Urothelium cell line (cell line): ENCODE measurements around the gene NTM.

Source experiments
- DNase-seq: peaks from one replicate; pipeline ENCODE4 v3.0.0; 2011; ENCODE audit warnings: low spot score, mixed read lengths
- FAIRE-seq: peaks from 2 replicates; lab custom pipeline; 2011; peaks lifted over from hg19 to GRCh38; lab: Jason Lieb, UNC

NTM gene

DNA sequence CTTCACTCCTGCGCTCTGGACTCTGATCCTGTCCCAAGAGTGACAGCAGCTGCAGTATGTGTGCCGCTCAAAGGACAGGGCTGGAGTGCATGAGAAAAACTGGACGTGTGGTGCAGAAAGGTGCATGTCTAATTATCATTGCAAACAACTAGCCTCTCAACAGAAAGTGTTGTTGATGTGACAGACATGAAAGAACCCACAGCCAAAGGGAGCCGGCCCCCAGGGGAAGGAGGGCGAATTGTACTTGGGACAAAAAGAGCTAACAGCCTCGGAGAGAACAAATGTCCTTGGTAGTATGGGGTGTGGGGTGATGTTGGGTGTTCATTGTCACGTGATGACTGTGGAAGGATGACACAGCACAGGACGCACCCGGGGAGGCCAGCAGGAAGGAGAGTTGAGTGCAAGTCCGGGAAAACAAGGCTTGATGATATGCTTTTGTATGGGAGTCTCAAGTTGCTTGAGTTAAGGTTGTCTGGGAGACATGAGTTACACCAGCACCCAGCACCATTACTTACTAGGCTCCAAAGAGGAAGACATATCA lies 325.5 kb downstream of the NTM start:
- FAIRE-seq (no peak), DNase-seq (no peak)

GRCh38 chr11:131696690-131697089 lies 326.3 kb downstream of the NTM start:
- DNase-seq (no peak), FAIRE-seq (no peak)

DNA sequence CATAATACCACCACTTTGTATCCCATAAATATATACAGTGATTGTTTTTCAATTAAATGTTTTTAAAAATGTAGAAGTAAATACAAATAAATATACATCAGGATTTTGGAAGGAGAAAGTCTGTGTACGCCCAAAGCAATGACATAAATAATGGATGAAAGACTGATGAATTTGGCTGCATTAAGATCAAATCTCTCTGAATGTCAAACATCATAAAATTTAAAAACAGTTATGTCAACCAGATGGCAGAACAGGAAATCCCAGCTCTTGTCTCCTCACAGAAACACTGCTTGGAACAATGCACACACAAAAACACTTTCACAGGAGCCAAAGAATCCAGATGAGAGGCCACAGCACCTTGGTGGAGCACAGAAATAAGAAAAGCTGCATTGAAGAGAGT lies 332.9 kb downstream of the NTM start:
- DNase-seq (no peak), FAIRE-seq (no peak)

- FAIRE-seq (no peak), DNase-seq (no peak)
Measured at GRCh38 chr11:131704682-131705081, 334.3 kb downstream of the NTM start.

DNA sequence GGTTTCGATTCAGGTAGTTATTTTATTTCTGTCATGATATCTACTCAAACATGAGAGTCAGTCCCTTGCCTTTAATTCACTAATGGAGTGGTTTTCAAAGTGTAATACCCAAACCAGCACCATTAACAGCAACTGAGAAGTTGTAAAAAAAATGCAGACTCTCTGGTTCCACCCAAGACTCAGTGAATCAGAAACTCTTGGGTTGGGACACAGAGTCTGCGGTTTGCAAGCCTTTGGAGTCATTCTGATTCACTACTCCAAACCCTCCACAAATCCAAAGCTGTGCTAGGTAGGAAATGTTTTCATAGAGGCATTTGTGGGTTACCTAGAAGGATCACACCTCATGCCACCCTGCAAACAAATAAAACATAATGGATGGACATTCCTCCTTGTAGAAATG lies 340.1 kb downstream of the NTM start:
- DNase-seq: no peak
- no peak for FAIRE-seq

GRCh38 chr11:131712897-131713296 lies 342.5 kb downstream of the NTM start:
- FAIRE-seq: no peak
- DNase-seq: no peak

DNA sequence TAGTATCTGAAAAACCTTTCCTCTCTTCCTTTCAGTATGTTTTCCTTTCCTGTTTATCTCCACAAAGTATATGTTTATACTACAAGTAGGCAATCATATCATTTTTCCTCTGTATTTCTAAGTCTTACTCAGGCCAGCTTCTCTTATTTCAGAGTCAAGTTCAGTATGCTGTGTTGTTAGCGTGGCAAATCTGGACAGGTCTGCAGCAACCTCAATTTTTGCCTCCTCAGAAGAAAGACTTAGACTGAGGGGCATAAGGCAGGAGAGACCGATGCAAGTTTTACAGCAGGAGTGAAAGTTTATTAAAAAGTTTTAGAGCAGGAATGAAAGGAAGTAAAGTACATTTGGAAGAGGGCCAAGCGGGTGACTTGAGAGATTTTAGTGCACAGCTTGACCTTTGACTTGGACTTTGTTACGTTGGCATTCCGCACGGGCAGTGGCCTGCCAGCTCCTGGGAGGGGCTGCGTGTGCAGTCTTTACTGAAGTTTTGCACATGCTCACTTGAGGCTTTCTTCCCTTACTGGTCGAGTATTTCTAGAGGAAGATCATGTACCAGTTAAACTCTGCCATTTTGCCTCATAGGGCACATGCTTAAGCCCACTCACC lies 343.2 kb downstream of the NTM start:
- FAIRE-seq (no peak), DNase-seq (no peak)

DNA sequence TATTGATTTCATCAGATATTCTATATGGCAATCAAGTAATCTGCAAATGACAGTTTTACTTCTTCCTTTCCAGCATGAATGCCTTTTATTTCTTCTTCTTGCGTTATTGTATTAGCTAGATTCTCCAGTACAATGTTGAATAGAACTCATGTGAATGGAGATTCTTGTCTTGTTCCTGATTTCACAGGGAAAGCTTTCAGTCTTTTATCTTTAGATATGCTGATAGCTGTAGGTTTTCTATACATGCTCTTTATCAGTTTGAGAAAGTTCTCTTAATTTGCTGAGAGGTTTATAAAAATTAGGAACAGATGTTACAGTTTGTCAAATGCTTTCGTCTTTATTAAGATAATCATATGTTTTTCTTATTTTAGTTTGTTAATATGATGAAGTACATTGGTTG lies 347.2 kb downstream of the NTM start:
- DNase-seq: no peak
- FAIRE-seq: no peak

DNA sequence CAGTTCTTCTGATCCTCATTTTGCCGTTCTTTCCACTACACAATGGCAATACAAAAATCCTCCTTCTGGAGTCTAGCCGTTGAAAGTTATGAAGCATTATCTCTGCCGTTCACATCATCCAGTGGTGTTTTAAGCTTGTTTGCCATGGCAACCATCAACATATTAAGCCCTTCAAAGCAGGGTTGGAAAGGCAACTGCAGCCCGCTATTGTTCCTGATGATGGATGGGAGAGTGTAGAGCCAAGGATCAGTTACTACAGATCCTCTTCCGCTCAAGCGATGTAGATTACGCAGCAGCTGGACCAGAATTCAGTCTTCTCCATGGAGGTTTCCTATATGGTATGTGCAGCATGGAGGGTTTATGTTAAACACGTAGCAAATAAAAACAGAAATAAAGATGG lies 352.7 kb downstream of the NTM start:
- no peak for DNase-seq

DNA sequence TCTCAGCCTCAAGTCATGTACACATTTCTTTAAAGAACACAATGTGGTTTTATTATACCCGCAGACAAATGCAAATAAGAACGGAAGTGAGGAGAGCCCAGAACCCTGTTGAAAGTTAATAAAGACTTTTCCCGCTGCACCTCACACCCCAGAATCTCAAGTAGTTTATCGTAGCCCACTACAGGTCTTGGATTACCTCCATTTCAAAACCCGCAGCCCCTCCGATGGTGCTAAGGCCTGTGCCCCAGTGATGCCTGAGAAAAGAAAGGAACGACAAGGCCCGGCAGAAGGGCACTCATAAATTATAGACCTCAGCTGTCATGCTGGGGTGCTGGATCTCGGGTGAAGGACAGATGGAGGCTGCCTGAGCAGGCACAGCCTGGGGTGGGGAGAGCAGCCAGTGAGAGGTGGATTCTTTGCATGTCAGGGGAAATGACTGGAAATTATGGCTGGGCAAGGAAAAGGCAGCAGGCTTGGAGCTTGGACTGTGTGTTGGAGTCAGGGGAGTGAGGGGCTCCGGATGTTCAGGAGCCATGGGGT lies 354.1 kb downstream of the NTM start:
- DNase-seq (no peak), FAIRE-seq (no peak)

More for the DNA sequence above, 352.7 kb downstream of the NTM start:
- FAIRE-seq: no peak

- DNase-seq: no peak
- no peak for FAIRE-seq
Measured at GRCh38 chr11:131734871-131735270, 364.5 kb downstream of the NTM start.

DNA sequence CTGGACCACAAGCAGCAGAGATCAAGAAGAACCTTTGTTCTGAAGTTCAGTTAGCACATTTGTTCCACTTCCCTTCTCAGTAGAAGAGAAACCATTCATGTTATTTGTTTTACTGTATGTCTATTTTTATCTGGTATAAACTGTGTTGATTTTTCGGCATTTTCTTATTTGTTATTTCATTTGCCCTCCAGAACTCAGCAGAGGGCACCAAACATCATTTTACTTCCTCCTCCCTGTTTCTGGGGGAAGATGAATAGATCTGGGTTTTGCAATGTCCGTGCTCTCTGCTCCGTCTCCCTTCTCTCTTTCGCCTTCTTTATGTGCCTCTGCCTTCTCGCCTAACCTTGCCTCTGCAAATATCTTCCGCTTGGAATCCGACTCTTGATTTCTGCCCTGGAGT lies 366.9 kb downstream of the NTM start:
- no peak for FAIRE-seq
- no peak for DNase-seq

DNA sequence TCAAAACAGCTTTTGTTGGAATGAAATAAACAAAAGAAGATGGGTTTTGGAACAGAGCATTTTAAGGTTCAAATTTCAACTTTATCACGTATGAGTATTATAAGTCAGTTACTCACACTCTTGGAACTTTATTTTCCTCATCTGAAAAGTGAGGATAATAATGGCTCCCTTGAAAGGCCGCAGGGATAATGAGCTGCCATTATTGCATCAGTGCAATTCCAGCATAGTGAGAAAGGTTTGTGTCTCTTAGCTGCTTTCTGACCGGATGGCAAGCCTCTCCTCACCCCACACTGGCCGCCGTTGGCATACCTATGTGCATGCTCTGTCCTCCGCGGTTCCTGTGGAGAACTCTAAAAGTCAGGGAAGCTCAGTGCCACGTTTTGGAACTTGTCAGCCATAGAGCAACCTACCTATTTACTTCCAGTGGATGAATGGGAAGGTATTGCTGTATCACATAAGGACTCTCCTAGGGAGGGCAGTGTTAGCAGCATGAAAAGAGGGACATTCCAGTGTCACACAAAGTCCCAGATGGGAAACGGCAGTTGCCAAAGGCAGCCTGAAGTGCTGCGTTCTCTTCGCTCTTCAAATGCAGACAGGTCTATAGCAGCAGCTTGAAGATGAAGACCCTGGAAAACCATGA lies 368.9 kb downstream of the NTM start:
- FAIRE-seq (no peak), DNase-seq (no peak)

DNA sequence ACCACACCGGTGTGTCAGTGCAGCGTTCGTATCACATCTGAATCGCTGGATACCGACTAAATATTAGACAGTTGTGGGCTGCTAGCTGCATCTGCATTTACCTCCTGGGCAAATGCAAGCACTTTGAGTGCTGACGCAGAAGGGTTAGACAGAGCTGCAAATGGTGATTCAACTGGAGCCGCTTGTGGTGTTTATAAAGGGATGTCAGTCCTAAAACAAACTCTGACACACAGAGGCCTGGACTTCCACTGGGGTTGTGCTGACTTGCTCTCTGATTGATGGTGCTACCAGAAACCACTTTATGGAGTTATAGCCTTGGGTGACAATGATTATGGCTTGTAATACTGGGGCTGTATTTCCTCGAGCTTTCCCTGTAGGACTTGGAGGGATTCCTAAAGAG lies 374.4 kb downstream of the NTM start:
- DNase-seq (no peak), FAIRE-seq (no peak)

- FAIRE-seq (no peak), DNase-seq (no peak)
Measured at GRCh38 chr11:131745405-131745804, 375.0 kb downstream of the NTM start.

DNA sequence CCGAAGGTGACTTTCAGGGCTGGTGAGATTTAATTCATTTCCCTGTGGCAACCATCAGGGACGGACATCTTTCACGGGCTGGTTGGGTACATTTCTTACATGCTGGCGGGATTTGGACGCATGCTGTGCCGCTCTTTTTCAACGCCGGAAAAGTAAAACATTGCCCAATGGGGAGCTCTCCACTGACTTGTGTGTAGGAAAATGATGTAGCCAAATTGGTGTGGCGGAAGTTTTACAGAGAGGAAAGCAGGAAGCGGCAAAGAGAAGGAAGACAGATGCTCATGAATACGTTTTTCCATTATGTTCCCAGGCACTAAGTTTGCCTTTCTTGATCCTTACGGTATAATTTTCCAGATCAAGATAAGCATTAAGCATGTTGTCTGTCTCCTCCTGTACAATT lies 375.8 kb downstream of the NTM start:
- DNase-seq (no peak), FAIRE-seq (no peak)

DNA sequence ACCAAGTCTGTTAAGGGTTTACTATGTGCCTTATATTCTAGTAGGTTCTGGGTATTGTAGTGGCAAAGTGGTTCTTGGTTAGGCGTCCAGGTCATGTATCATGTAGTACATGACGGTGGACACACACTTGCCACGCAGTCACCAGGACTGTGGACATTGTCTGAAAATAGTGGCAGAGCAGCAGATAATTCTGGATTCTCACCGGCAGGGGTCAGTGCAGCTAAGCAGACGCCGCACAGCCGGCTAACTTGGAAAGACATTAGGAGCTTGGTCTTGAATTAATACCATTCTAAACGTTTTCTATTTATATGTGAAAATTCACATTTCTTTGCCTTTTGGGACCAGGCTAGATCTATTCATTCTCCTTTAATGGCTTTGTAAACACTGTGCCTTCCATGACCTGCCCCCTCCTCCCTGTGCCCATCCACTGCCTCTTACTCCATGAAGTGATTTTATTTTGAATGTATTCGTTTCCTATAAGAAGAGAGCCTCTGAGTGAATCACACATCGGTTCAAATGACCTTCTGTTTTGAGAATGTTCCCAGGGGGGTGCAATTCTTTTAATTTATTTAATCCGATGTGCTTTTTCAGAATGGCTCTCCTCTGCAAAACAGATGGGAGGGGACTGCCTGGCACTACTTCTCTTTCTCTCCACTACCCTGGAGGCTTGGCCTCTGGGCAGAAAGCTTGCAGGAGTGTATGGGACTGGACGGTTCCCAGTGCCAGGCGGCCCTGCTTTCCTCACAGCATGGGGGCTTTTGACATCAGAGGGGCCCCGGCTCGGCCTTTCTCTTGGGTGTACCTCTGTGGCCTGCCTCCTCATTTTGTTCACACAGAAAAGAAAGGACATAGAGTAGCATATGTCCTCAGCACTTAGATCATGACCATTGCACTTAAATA lies 378.0 kb downstream of the NTM start:
- peak; percentile 60 for DNase-seq
- no peak for FAIRE-seq

DNA sequence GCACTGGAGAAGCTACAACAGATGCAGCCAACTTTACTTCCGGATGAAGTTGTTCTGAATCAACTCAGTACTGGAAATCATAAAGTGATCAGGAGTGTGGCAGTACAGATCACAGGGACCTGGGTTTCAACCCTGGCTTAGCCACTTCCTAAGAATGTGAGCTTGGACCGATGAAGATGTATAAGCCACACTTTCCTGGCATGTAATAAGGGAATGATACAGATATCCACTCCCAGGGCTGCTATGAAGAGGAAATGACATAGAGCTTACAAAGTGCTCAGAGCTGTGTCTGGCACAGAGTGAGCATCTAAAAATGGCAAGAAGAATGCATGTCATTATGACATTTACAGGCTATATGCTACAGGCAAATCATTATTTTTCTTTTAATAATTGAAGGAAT lies 378.7 kb downstream of the NTM start:
- FAIRE-seq (no peak), DNase-seq (no peak)

- DNase-seq: no peak
- no peak for FAIRE-seq
Measured at GRCh38 chr11:131750152-131750551, 379.7 kb downstream of the NTM start.

- FAIRE-seq (no peak), DNase-seq (no peak)
Measured at GRCh38 chr11:131750692-131751091, 380.3 kb downstream of the NTM start.

DNA sequence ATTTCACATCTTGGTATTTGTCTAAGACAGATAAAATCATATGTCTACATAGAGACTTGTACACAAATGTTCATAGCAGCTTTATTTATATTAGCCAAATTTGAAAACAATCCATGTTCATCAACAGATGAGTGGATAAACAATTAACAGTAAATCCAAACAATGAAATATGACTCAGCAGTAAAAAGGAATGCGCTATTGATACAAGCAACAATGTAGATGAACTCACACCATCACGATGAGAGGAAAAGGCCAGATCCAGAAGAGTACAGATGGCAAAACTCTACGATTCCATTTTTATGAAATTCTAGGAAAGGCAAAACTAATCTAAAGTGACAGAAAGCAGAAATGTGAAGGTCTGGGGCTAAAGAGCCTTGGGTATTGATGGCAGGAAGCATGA lies 384.3 kb downstream of the NTM start:
- DNase-seq (no peak), FAIRE-seq (no peak)
